Measurements from ENCODE around the gene RNASE13. TPM values are rescaled to one million over a fixed set of nuclear protein-coding genes. Genes with fewer than 3 reads are reported as not detected.
"Not testable (repeated sequence)": the region's sequence is repeated elsewhere in the genome, so short reads cannot be mapped to it uniquely, and the experiment has no call there.

RNASE13 gene
- total RNA-seq, 3 donors from 2014 or later: not detected

DNA sequence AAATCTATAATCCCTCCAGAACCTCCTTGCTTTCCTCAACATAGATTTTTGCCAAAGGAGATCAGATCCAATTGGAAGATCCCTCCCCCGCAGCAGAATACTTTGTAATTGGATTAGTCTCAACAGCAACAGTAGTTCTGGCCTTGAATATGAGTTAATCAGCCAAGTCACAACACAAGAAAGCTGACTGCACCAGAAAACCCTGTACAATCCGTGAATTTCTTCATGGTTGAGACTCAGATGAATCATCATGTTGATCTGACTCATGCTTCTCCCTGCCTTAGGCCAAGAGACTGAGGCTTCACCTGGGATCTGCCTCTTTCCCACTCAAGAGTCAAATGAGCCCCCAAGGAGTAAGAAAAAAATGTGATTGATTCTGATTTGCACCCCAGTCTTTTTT is 47.8 kb downstream of the RNASE13 start:
- Histone ChIP-seq H3K36me3 (ENCODE audit: low read depth) (no peaks in the 10 kb centered on the region), H3K4me1 (ENCODE audit: low read depth) (peaks cover 15% of the 10 kb centered on the region), H3K9me3 (no peaks in the 10 kb centered on the region), H3K4me3 (no peak overlapping the region)
- ATAC-seq (no peak), DNase-seq (no peak)
- intact Hi-C loops (cut with DNase I, micrococcal nuclease): no loop called here
- TF ChIP-seq, protein P1, sequence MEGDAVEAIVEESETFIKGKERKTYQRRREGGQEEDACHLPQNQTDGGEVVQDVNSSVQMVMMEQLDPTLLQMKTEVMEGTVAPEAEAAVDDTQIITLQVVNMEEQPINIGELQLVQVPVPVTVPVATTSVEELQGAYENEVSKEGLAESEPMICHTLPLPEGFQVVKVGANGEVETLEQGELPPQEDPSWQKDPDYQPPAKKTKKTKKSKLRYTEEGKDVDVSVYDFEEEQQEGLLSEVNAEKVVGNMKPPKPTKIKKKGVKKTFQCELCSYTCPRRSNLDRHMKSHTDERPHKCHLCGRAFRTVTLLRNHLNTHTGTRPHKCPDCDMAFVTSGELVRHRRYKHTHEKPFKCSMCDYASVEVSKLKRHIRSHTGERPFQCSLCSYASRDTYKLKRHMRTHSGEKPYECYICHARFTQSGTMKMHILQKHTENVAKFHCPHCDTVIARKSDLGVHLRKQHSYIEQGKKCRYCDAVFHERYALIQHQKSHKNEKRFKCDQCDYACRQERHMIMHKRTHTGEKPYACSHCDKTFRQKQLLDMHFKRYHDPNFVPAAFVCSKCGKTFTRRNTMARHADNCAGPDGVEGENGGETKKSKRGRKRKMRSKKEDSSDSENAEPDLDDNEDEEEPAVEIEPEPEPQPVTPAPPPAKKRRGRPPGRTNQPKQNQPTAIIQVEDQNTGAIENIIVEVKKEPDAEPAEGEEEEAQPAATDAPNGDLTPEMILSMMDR (IDR thresholded peaks at IDR 0.05): no peak

DNA sequence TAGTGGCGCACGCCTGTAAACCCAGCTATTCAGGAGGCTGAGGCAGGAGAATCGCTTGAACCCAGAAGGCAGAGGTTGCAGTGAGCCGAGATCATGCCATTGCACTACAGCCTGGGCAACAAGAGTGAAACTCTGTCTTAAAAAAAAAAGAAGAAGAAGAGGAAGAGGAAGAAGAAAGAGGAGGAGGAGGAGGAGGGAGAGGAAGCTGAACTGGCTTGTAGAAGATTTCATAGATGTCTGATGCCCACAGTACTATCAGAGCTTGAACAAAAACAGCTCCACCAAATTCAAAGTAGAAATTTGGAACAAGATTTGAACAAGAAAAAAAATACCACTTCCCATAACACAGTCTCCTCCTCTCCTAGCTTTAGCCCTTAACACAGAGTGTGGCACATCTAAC is 49.0 kb downstream of the RNASE13 start:
- H3K9me3 ChIP-seq; H3K4me1 ChIP-seq (ENCODE audit: low read depth); ATAC-seq; H3K4me3 ChIP-seq; DNase-seq; intact Hi-C loops (cut with DNase I, micrococcal nuclease); H3K36me3 ChIP-seq (ENCODE audit: low read depth): not testable (repeated sequence)

Small RNA genes lying within 50 kb of the gene (microRNA-seq; reads per million reads assigned to microRNA genes)
- gene MIR6717: not detected

Other genes starting within 250 kb of the RNASE13 start
- 100 to 1,000 TPM; 105 to 275 (median 203) TPM for gene RNASE1, start 232.0 kb downstream of the RNASE13 start, total RNA-seq
- not detected for gene RNASE3, start 143.4 kb downstream of the RNASE13 start, total RNA-seq
- 1 to 10 TPM in 1 of 3 donors, under 1 TPM in 1, not detected in 1; 0.96 to 4.0 TPM for gene RNASE2, start 79.3 kb downstream of the RNASE13 start, total RNA-seq
- gene METTL17, start 44.8 kb downstream of the RNASE13 start, total RNA-seq: 10 to 100 TPM; 61.1 to 87.3 (median 73.1) TPM
- 1 to 10 TPM in 2 of 3 donors, under 1 TPM in 1; 0.28 to 4.9 (median 2.0) TPM for gene SLC39A2, start 35.5 kb downstream of the RNASE13 start, total RNA-seq
- gene NDRG2, start 9.7 kb downstream of the RNASE13 start, total RNA-seq: 100 to 1,000 TPM; 156 to 212 (median 188) TPM
- 1 to 10 TPM in 1 of 3 donors, under 1 TPM in 1, not detected in 1; 0.58 to 2.3 TPM for gene TPPP2, start 4.6 kb downstream of the RNASE13 start, total RNA-seq
- under 1 TPM in 2 of 3 donors, not detected in 1; 0.19 to 0.32 TPM for gene RNASE7, start 7.6 kb upstream of the RNASE13 start, total RNA-seq
- gene RNASE8, start 23.0 kb upstream of the RNASE13 start, total RNA-seq: not detected
- 10 to 100 TPM; 44.3 to 69.3 (median 47.8) TPM for gene ARHGEF40, start 35.5 kb upstream of the RNASE13 start, total RNA-seq
- 100 to 1,000 TPM in 1 of 3 donors, 10 to 100 TPM in 2; 56.6 to 103 (median 58.2) TPM for gene ZNF219, start 63.8 kb upstream of the RNASE13 start, total RNA-seq
- 10 to 100 TPM; 20.2 to 46.0 (median 43.9) TPM for gene TMEM253, start 66.3 kb upstream of the RNASE13 start, total RNA-seq
- not detected for gene OR5AU1, start 121.3 kb upstream of the RNASE13 start, total RNA-seq
- 100 to 1,000 TPM; 273 to 334 (median 312) TPM for gene HNRNPC, start 234.6 kb upstream of the RNASE13 start, total RNA-seq
- under 1 TPM in 2 of 3 donors, not detected in 1; 0.09 to 0.20 TPM for gene RPGRIP1, start 245.3 kb upstream of the RNASE13 start, total RNA-seq

All from mucosa of descending colon (tissue), 3 donors.